Measurements from ENCODE around the gene GNB1L. TPM values are rescaled to one million over a fixed set of nuclear protein-coding genes. Genes with fewer than 3 reads are reported as not detected.

The GNB1L gene
- total RNA-seq, 1 donor from 2014 or later, result 3.7 TPM

GRCh38 chr22:19816372-19817119, 38.1 kb downstream of the GNB1L start:
- H3K9me3 Mint-ChIP-seq (ENCODE audit: unreplicated experiment), result no peaks in the 10 kb centered on the region
- H3K27ac Mint-ChIP-seq (ENCODE audit: unreplicated experiment), result no peak overlapping the region
- H3K27me3 Mint-ChIP-seq (ENCODE audit: unreplicated experiment), result peaks cover 5% of the 10 kb centered on the region
- H3K36me3 Mint-ChIP-seq (ENCODE audit: low read depth, unreplicated experiment), result peaks cover 4% of the 10 kb centered on the region
- H3K4me1 Mint-ChIP-seq (ENCODE audit: unreplicated experiment), result no peaks in the 10 kb centered on the region
- DNase-seq (ENCODE audit: low spot score), result no peak
- no peak overlapping the region for H3K4me3 Mint-ChIP-seq (ENCODE audit: unreplicated experiment)
- TF ChIP-seq, protein P1, sequence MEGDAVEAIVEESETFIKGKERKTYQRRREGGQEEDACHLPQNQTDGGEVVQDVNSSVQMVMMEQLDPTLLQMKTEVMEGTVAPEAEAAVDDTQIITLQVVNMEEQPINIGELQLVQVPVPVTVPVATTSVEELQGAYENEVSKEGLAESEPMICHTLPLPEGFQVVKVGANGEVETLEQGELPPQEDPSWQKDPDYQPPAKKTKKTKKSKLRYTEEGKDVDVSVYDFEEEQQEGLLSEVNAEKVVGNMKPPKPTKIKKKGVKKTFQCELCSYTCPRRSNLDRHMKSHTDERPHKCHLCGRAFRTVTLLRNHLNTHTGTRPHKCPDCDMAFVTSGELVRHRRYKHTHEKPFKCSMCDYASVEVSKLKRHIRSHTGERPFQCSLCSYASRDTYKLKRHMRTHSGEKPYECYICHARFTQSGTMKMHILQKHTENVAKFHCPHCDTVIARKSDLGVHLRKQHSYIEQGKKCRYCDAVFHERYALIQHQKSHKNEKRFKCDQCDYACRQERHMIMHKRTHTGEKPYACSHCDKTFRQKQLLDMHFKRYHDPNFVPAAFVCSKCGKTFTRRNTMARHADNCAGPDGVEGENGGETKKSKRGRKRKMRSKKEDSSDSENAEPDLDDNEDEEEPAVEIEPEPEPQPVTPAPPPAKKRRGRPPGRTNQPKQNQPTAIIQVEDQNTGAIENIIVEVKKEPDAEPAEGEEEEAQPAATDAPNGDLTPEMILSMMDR (IDR thresholded peaks at IDR 0.05; ENCODE audit: unreplicated experiment), result no peak

DNA sequence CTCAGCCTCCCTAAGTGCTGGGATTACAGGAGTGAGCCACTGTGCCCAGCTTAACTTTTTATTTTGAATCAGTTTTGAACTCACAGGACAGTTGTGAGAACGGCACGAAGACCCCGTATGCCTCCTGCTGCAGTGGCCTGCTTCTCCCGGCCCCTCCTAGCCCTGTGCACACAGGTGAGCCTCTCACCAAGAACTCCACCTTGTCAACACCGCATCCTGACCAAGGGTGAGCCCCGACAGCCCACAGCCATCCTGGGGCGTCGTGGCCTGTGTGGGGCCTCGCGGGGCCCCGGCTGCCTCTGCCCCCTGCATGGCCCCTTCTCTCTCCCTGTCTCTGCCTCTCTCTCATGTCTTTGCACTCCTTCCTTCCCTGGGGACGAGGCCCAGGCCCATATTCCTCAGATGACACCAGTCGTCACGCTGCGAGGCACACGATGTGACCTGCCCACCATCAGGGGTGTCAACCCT, 38.8 kb downstream of the GNB1L start:
- H3K27ac Mint-ChIP-seq (ENCODE audit: unreplicated experiment), result no peak overlapping the region
- H3K9me3 Mint-ChIP-seq (ENCODE audit: unreplicated experiment), result no peaks in the 10 kb centered on the region
- peaks cover 5% of the 10 kb centered on the region for H3K27me3 Mint-ChIP-seq (ENCODE audit: unreplicated experiment)
- H3K4me1 Mint-ChIP-seq (ENCODE audit: unreplicated experiment), result no peaks in the 10 kb centered on the region
- H3K4me3 Mint-ChIP-seq (ENCODE audit: unreplicated experiment), result no peak overlapping the region
- H3K36me3 Mint-ChIP-seq (ENCODE audit: low read depth, unreplicated experiment), result peaks cover 4% of the 10 kb centered on the region
- TF ChIP-seq, protein P1 (IDR thresholded peaks at IDR 0.05; ENCODE audit: unreplicated experiment), result no peak
- DNase-seq (ENCODE audit: low spot score), result no peak

DNA sequence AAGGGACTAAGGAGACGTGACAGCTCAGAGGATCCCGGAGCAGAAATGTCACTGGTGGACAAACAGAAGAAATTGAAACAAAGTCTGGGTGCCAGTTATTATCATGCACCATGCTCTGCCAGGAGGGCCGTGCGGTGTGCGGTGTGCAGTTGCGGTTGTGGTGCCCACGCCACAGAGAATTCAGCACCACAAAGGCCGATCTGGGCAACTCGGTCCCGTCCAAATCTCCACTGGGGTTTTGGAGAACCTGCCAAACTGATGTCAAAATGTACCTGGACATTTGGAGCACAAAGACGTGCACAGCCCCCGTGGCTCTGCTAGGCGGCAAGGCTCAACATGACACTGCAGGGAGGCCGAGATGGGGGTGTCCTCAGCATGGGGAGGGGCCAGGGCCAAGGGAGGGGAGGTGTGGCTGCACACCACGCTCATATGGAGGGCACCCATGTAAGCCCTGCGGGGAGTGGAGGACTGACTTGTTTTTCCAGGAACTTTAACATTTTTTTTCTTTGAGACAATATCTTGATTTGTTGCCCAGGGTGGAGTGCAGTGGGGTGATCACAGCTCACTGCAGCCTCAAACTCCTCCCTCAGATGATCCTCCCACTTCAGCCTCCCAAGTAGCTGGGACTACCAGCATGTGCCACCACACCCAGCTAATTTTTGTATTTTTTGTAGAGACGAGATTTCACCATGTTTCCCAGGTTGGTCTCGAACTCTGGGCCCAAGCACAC, 39.4 kb downstream of the GNB1L start:
- Mint-ChIP-seq H3K27ac (ENCODE audit: unreplicated experiment) (no peak overlapping the region), H3K27me3 (ENCODE audit: unreplicated experiment) (peaks cover 5% of the 10 kb centered on the region), H3K4me3 (ENCODE audit: unreplicated experiment) (no peak overlapping the region), H3K36me3 (ENCODE audit: low read depth, unreplicated experiment) (peaks cover 4% of the 10 kb centered on the region), H3K4me1 (ENCODE audit: unreplicated experiment) (no peaks in the 10 kb centered on the region), H3K9me3 (ENCODE audit: unreplicated experiment) (no peaks in the 10 kb centered on the region)
- TF ChIP-seq, protein P1 (IDR thresholded peaks at IDR 0.05; ENCODE audit: unreplicated experiment), result no peak
- no peak for DNase-seq (ENCODE audit: low spot score)

DNA sequence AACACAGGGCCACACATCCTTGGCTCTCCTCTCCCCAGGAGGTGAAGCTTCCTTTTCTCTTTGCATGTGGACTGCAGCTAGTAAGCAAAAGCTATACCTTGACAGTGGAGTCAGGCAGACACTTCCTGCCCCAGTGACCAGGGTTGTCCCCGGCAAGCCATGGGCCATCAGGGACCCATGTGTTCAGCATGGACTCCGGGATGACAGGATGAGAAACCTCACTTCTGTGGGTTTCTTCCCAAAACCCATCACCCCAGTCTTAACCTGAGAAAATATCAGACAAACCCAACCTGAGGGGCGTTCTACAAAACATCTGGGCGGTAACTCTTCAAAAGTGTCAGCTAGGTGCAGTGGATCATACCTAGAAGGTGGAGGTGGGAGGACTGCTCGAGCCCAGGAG, 40.2 kb downstream of the GNB1L start:
- Mint-ChIP-seq H3K4me3 (ENCODE audit: unreplicated experiment) (no peak overlapping the region), H3K36me3 (ENCODE audit: low read depth, unreplicated experiment) (peaks cover 4% of the 10 kb centered on the region), H3K4me1 (ENCODE audit: unreplicated experiment) (no peaks in the 10 kb centered on the region), H3K9me3 (ENCODE audit: unreplicated experiment) (no peaks in the 10 kb centered on the region), H3K27ac (ENCODE audit: unreplicated experiment) (no peak overlapping the region), H3K27me3 (ENCODE audit: unreplicated experiment) (peaks cover 7% of the 10 kb centered on the region)
- TF ChIP-seq, protein P1 (IDR thresholded peaks at IDR 0.05; ENCODE audit: unreplicated experiment), result no peak
- no peak for DNase-seq (ENCODE audit: low spot score)

DNA sequence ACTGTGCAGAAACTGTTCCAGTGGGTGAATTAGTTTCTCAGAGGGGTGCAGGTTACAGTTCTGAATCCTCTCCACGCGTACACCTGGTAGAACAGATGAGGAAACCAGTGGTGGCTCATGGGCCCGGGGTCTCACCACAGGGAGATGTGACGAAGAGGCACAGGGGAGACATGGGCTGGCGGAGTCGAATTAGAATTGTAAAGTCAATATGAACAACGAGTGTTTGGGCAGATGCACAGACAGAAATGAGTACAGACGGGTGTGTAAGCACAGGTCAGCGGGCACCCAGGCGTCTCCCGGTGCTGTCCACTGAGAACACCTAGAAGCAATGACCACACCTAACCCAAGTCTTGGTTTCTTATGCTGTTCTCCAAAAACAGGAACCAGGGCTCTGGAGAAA, 41.8 kb downstream of the GNB1L start:
- DNase-seq (ENCODE audit: low spot score), result no peak
- no peak overlapping the region for H3K4me3 Mint-ChIP-seq (ENCODE audit: unreplicated experiment)
- H3K36me3 Mint-ChIP-seq (ENCODE audit: low read depth, unreplicated experiment), result peaks cover 4% of the 10 kb centered on the region
- peaks cover 8% of the 10 kb centered on the region for H3K27me3 Mint-ChIP-seq (ENCODE audit: unreplicated experiment)
- TF ChIP-seq, protein P1 (IDR thresholded peaks at IDR 0.05; ENCODE audit: unreplicated experiment), result no peak
- no peak overlapping the region for H3K27ac Mint-ChIP-seq (ENCODE audit: unreplicated experiment)
- H3K4me1 Mint-ChIP-seq (ENCODE audit: unreplicated experiment), result no peaks in the 10 kb centered on the region
- no peaks in the 10 kb centered on the region for H3K9me3 Mint-ChIP-seq (ENCODE audit: unreplicated experiment)
